NCI-H2227 (cell line): ENCODE data around the gene CRAMP1.

Source experiments
- DNase-seq: peaks from one replicate; lab custom pipeline; 2025; ENCODE audit not compliant: unreplicated experiment; lab: John Stamatoyannopoulos, UW

CRAMP1 gene

GRCh38 chr16:1678500-1679098, 66.4 kb downstream of the CRAMP1 start:
- peak; percentile 59 for DNase-seq

- no peak for DNase-seq
Observed at GRCh38 chr16:1680361-1680760, 68.2 kb downstream of the CRAMP1 start.

- DNase-seq = no peak
Observed at GRCh38 chr16:1681032-1681431, 68.9 kb downstream of the CRAMP1 start.

GRCh38 chr16:1687427-1688316, 75.5 kb downstream of the CRAMP1 start:
- no peak for DNase-seq

GRCh38 chr16:1688807-1689560, 76.8 kb downstream of the CRAMP1 start:
- DNase-seq = no peak

GRCh38 chr16:1689853-1690252, 77.7 kb downstream of the CRAMP1 start:
- DNase-seq = no peak

GRCh38 chr16:1690810-1691209, 78.7 kb downstream of the CRAMP1 start:
- no peak for DNase-seq

- no peak for DNase-seq
Observed at GRCh38 chr16:1691276-1691675, 79.1 kb downstream of the CRAMP1 start.

- no peak for DNase-seq
Observed at GRCh38 chr16:1691956-1692355, 79.8 kb downstream of the CRAMP1 start.

- DNase-seq = no peak
Observed at GRCh38 chr16:1696863-1697262, 84.7 kb downstream of the CRAMP1 start.

GRCh38 chr16:1698680-1699079, 86.5 kb downstream of the CRAMP1 start:
- DNase-seq = no peak

GRCh38 chr16:1700246-1700645, 88.1 kb downstream of the CRAMP1 start:
- no peak for DNase-seq

- no peak for DNase-seq
Observed at GRCh38 chr16:1701216-1701878, 89.2 kb downstream of the CRAMP1 start.

GRCh38 chr16:1705324-1705687, 93.1 kb downstream of the CRAMP1 start:
- DNase-seq = peak; percentile 67

GRCh38 chr16:1705688-1706385, 93.7 kb downstream of the CRAMP1 start, which contains the start of gene MAPK8IP3:
MAPK8IP3 (plus strand) TSS chr16:1706195; CDS start chr16:1706340, 145 bp downstream.
- DNase-seq = peak; percentile 94

GRCh38 chr16:1706386-1707192, 94.4 kb downstream of the CRAMP1 start:
- DNase-seq = peak; percentile 65

GRCh38 chr16:1707193-1707790, 95.1 kb downstream of the CRAMP1 start:
- peak; percentile 44 for DNase-seq

GRCh38 chr16:1708083-1708767, 96.1 kb downstream of the CRAMP1 start:
- peak; percentile 36 for DNase-seq

GRCh38 chr16:1708768-1709180, 96.6 kb downstream of the CRAMP1 start:
- DNase-seq = peak; percentile 60
